ENCODE results near the gene PUM1.

The PUM1 gene

DNA sequence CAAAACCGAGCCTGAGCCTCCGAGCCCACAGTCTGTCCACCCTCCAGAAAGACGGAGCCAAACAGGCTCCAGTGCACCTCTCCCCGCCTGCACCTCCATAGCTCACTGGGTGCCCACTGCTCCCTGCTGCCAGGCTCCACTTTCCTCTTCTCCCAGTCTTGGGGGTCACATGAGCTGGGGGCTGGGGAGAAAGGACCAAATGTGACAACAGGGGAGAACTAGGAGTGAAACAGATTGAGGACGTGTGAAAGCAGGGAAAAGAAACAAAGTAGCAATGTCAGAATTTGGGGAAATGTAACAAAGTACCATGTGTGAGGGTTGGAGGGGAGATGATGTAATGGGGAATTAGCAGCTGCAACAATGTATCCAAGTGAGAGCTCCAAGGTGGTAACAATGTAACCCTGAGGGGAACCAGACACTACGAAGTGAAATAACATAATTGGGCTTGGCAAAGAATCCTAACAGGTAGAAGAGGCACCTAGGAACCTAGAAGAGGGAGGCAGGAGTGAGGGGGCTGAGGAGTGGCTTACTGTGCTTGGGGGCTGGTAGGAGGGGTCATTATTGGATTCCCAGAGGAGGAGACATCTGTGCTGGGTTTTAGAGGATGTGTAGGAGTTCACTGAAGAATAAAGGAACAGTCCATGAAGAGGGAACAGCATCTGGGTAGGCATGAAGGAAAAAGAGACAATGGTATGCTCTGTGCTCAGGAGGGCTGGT lies 169.4 kb downstream of the PUM1 start:
- POLR2A ChIA-PET (ENCODE audit: low non-redundant PET): no interaction called here
- TF ChIP-seq, protein P1, sequence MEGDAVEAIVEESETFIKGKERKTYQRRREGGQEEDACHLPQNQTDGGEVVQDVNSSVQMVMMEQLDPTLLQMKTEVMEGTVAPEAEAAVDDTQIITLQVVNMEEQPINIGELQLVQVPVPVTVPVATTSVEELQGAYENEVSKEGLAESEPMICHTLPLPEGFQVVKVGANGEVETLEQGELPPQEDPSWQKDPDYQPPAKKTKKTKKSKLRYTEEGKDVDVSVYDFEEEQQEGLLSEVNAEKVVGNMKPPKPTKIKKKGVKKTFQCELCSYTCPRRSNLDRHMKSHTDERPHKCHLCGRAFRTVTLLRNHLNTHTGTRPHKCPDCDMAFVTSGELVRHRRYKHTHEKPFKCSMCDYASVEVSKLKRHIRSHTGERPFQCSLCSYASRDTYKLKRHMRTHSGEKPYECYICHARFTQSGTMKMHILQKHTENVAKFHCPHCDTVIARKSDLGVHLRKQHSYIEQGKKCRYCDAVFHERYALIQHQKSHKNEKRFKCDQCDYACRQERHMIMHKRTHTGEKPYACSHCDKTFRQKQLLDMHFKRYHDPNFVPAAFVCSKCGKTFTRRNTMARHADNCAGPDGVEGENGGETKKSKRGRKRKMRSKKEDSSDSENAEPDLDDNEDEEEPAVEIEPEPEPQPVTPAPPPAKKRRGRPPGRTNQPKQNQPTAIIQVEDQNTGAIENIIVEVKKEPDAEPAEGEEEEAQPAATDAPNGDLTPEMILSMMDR (conservative IDR thresholded peaks at IDR 0.05; ENCODE audit: low read depth): no peak
- no peak overlapping the region for H3K27ac ChIP-seq
- no peak for DNase-seq (ENCODE audit: low spot score)
- CTCF ChIA-PET: interaction anchor here (0.7 kb wide), 2 partner anchors 19 to 121 kb away, joined by 3 to 4 read pairs; no protein-coding TSS in a partner anchor

DNA sequence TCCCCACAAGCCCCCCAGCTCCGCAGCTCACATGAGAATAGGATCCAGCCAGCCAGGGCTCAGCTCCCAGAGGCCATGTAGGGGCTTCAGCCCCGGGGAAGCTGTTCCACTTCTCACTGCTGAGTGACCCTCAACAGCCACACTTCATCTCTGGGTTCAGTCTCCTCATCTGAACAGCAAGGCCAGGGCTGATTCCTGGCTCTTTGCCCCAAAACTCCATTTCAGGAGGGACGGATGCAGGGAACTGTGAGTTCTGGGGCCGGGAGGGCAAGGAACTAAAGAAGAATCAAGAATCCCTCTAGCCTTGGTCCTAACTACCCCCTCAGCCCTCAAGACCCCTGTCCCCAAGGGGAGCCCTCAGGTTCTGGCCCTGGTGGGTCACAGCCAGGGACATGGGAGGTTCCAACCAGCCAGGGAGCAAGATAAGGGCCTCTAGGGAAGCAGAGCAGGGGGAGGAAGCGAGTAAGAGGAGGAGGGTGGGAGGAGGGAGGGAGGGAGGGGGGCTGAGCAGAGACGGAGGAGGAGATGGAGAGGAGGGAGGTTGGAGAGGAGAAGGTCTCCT lies 170.1 kb downstream of the PUM1 start:
- DNase-seq (ENCODE audit: low spot score): no peak
- no peak overlapping the region for H3K27ac ChIP-seq
- TF ChIP-seq, protein P1 (conservative IDR thresholded peaks at IDR 0.05; ENCODE audit: low read depth): no peak
- ChIA-PET POLR2A (ENCODE audit: low non-redundant PET) (no interaction called here), CTCF (no interaction called here)

DNA sequence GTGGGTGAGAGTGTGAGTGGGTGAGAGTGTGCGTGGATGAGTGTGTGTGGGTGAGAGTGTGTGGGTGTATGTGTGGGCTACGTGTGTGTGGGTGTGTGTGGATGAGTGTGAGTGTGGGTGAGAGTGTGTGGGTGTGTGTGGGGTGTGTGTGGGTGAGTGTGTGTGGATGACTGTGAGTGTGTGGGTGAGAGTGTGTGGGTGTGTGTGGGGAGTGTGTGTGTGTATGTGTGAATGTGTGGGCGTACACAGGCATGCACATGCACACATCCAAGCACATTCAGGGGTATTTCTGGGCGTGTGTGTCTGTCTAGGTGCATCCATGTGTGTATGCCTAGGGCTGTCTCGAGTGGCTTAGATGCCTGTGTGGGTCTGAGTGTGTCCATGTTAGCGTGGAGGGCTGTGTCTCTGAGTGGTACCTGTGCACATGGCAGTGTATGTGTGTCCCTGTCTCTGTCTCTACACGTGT lies 171.0 kb downstream of the PUM1 start:
- ChIA-PET CTCF (no interaction called here), POLR2A (ENCODE audit: low non-redundant PET) (no interaction called here)
- H3K27ac ChIP-seq: no peak overlapping the region; the same call in 1 of the 2 replicates
- no peak for DNase-seq (ENCODE audit: low spot score)
- TF ChIP-seq, protein P1 (conservative IDR thresholded peaks at IDR 0.05; ENCODE audit: low read depth): no peak

DNA sequence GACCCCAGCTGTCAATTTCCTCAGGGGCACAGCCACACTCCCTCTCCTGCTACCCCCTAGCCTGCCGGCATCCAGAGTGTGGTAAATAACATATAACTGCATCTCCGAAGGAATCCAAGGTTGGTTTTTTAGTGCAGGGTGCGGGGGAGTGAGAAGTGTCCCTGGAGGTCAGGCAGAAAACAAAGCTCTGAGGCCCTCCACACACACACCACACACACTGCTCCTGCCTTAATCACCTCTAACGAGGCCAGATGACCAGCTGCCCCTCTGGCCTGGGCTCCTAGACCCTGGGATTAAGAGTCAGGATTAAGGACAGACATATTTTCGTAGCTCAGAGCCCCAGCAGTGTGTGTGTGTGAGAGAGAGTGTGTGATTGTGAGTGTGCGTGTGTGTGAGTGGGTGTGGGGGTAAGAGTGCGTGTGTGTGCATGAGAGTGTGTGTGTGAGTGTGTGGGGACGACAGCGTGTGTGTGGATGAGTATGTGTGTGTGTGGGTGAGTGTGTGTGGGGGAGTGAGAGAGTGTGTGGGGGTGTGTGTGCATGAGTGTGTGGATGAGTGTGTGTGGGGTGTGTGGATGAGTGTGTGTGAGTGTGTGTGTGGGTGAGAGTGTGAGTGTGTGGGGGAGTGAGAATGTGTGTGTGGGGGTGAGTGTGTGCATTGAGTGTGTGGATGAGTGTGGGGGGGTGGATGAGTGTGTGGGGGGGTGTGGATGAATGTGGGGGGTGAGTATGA lies 171.6 kb downstream of the PUM1 start:
- no peak overlapping the region for H3K27ac ChIP-seq
- ChIA-PET CTCF (no interaction called here), POLR2A (ENCODE audit: low non-redundant PET) (no interaction called here)
- DNase-seq (ENCODE audit: low spot score): no peak
- TF ChIP-seq, protein P1 (conservative IDR thresholded peaks at IDR 0.05; ENCODE audit: low read depth): no peak

DNA sequence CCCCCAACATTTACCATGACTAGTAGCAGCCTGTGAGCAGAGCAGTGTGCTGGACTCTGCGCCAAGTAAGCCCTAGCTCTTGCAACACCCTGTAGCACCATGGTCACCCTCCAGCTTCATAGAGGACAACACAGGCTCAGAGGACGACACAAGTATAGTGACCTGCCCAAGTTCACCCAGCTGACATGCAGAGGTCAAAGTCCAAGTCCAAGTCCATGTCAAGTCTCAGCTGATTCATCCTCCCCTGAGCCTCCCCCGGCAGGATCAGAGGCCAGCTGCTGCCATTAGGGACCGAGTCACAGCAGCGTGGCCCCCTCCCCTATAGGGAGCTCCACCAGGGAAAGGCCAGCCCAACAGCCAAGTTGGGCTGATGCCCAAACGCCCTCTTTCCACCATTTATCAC lies 172.8 kb downstream of the PUM1 start:
- H3K27ac ChIP-seq: no peak overlapping the region
- TF ChIP-seq, protein P1 (conservative IDR thresholded peaks at IDR 0.05; ENCODE audit: low read depth): no peak
- ChIA-PET POLR2A (ENCODE audit: low non-redundant PET) (no interaction called here), CTCF (interaction anchor here (0.7 to 1.9 kb wide), 2 partner anchors 47 to 91 kb away, joined by 3 to 10 read pairs; no protein-coding TSS in a partner anchor)
- DNase-seq (ENCODE audit: low spot score): no peak

DNA sequence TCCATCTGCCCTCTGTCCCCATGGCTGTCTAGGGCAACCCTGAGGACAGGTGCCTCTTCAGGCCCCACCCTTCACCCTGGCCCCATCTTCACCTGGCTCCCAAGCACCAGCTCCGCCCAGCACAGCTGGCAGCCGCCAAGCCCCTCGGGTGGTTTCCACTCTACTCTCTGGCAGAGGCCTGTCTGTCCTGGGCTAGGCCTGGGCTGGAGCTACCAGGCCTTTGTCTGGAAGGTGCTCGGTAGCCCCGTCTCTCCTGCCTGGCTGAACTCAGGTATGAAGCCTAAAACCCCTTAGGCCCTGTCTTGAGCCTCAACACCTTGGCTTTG lies 174.3 kb downstream of the PUM1 start:
- no peak overlapping the region for H3K27ac ChIP-seq
- ChIA-PET CTCF (interaction anchor here (1.2 kb wide), 1 partner anchor 12 kb away, joined by 3 read pairs; no protein-coding TSS in a partner anchor), POLR2A (ENCODE audit: low non-redundant PET) (no interaction called here)
- no peak for DNase-seq (ENCODE audit: low spot score)
- TF ChIP-seq, protein P1 (conservative IDR thresholded peaks at IDR 0.05; ENCODE audit: low read depth): no peak

All from RWPE1 (cell line).